ENCODE measurements around the gene SMG1. TPM values are rescaled to one million over a fixed set of nuclear protein-coding genes. Genes with fewer than 3 reads are reported as not detected.
A peak's percentile ranks its signal among the peaks of the same experiment; 100 is the strongest.

SMG1 gene
- total and polyA plus RNA-seq, 2 donors (not counting 1 experiment from before 2014, with no cell fraction given) = 30.1 to 101 TPM

GRCh38 chr16:18936727-18937340, 10.6 kb upstream of the SMG1 start:
- no peaks in the 10 kb centered on the region for H3K27me3 ChIP-seq (ENCODE audit: control insufficient read depth, insufficient read depth, low read length)
- no peaks in the 10 kb centered on the region for H3K79me2 ChIP-seq (ENCODE audit: control insufficient read depth, insufficient read depth, low read length)
- no peak overlapping the region for H3K27ac ChIP-seq (ENCODE audit: insufficient read depth, low read length)
- no peak for DNase-seq (ENCODE audit: low read depth in 2 of 2)
- H3K36me3 ChIP-seq (ENCODE audit: control insufficient read depth, insufficient read depth, low read length) = no peaks in the 10 kb centered on the region
- H2AFZ ChIP-seq (ENCODE audit: low read length) = no peak overlapping the region
- H3K9ac ChIP-seq (ENCODE audit: insufficient read depth, low read length) = no peak overlapping the region
- no peak overlapping the region for H3K4me2 ChIP-seq (ENCODE audit: extremely low read depth, insufficient read depth, low read length)
- no peak overlapping the region for H3K4me3 ChIP-seq (replicated peaks in 1 of 4; ENCODE audit: control extremely low read depth in 1 of 4, insufficient read depth in 1 of 4, low read depth in 3 of 4, low read length in 4 of 4)
- H3K9me3 ChIP-seq (ENCODE audit: control insufficient read depth, insufficient read depth, low read depth, low read length) = no peaks in the 10 kb centered on the region
- TF ChIP-seq EZH2 (IDR thresholded peaks at IDR 0.05; ENCODE audit: low read length, missing control alignments) = no peak
- H4K20me1 ChIP-seq (ENCODE audit: control insufficient read depth, extremely low read depth, insufficient read depth, low read length) = no peaks in the 10 kb centered on the region
- H3K4me1 ChIP-seq (ENCODE audit: control insufficient read depth, extremely low read depth, insufficient read depth, low read length) = no peaks in the 10 kb centered on the region

GRCh38 chr16:18933501-18933900, 7.3 kb upstream of the SMG1 start:
- H3K36me3 ChIP-seq (ENCODE audit: control insufficient read depth, insufficient read depth, low read length) = no peaks in the 10 kb centered on the region
- H3K4me1 ChIP-seq (ENCODE audit: control insufficient read depth, extremely low read depth, insufficient read depth, low read length) = no peaks in the 10 kb centered on the region
- TF ChIP-seq CTCF (conservative IDR thresholded peaks at IDR 0.05 in 1 of 2, IDR thresholded peaks at IDR 0.05 in 1 of 2; ENCODE audit: low read depth in 1 of 2, low read length in 2 of 2) (no peak), EZH2 (IDR thresholded peaks at IDR 0.05; ENCODE audit: low read length, missing control alignments) (no peak)
- H3K27ac ChIP-seq (ENCODE audit: insufficient read depth, low read length) = no peak overlapping the region
- H3K27me3 ChIP-seq (ENCODE audit: control insufficient read depth, insufficient read depth, low read length) = no peaks in the 10 kb centered on the region
- H3K4me2 ChIP-seq (ENCODE audit: extremely low read depth, insufficient read depth, low read length) = no peak overlapping the region
- no peak overlapping the region for H3K9ac ChIP-seq (ENCODE audit: insufficient read depth, low read length)
- H3K79me2 ChIP-seq (ENCODE audit: control insufficient read depth, insufficient read depth, low read length) = no peaks in the 10 kb centered on the region
- no peaks in the 10 kb centered on the region for H4K20me1 ChIP-seq (ENCODE audit: control insufficient read depth, extremely low read depth, insufficient read depth, low read length)
- H3K4me3 ChIP-seq (replicated peaks in 1 of 4; ENCODE audit: control extremely low read depth in 1 of 4, insufficient read depth in 1 of 4, low read depth in 3 of 4, low read length in 4 of 4) = no peak overlapping the region
- no peak overlapping the region for H2AFZ ChIP-seq (ENCODE audit: low read length)
- no peaks in the 10 kb centered on the region for H3K9me3 ChIP-seq (ENCODE audit: control insufficient read depth, insufficient read depth, low read depth, low read length)
- no peak for DNase-seq (ENCODE audit: low read depth in 2 of 2)

DNA sequence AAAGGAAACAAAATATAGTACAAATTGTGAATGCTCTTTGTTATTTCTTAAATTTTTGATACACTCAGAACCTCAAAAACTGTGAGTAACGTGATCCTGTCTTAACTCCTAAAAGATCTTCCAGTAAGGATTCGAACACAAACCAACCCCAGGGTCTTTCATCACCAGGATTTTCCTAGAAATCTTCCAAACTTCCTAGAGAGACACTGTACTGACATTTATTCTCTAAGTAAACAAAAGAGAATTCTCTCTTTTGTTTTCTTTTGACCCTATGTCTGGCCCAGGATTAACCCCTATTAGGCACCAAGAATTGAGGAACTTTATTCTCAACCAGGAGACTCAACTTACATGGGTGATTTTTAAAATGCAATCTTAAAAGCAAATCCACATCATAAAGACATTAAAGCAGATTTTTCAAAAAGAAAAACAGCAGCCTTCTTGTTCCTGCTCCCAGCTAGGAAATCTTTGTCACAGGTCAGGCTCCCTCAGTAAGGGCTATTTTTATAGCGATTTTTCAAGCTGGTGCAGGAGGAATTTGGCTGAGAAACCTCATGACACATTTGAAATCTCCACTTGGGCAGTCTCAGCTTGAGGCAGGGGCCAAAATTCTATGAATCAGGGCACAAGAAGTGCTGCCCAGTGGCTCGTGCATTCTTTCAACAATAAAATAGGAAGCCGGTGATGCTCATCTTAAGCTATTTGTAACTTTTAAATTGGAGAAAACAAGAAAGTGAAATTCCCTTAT, 6.2 kb upstream of the SMG1 start:
- Histone ChIP-seq H2AFZ (ENCODE audit: low read length) (no peak overlapping the region), H3K4me1 (ENCODE audit: control insufficient read depth, extremely low read depth, insufficient read depth, low read length) (no peaks in the 10 kb centered on the region), H3K9ac (ENCODE audit: insufficient read depth, low read length) (no peak overlapping the region), H3K27ac (ENCODE audit: insufficient read depth, low read length) (no peak overlapping the region), H4K20me1 (ENCODE audit: control insufficient read depth, extremely low read depth, insufficient read depth, low read length) (no peaks in the 10 kb centered on the region), H3K4me2 (ENCODE audit: extremely low read depth, insufficient read depth, low read length) (no peak overlapping the region), H3K27me3 (ENCODE audit: control insufficient read depth, insufficient read depth, low read length) (no peaks in the 10 kb centered on the region), H3K36me3 (ENCODE audit: control insufficient read depth, insufficient read depth, low read length) (no peaks in the 10 kb centered on the region), H3K9me3 (ENCODE audit: control insufficient read depth, insufficient read depth, low read depth, low read length) (no peaks in the 10 kb centered on the region), H3K4me3 (replicated peaks in 1 of 4; ENCODE audit: control extremely low read depth in 1 of 4, insufficient read depth in 1 of 4, low read depth in 3 of 4, low read length in 4 of 4) (no peak overlapping the region), H3K79me2 (ENCODE audit: control insufficient read depth, insufficient read depth, low read length) (no peaks in the 10 kb centered on the region)
- TF ChIP-seq CTCF (conservative IDR thresholded peaks at IDR 0.05 in 1 of 2, IDR thresholded peaks at IDR 0.05 in 1 of 2; ENCODE audit: low read depth in 1 of 2, low read length in 2 of 2) (no peak), EZH2 (IDR thresholded peaks at IDR 0.05; ENCODE audit: low read length, missing control alignments) (no peak)
- DNase-seq (ENCODE audit: low read depth in 2 of 2) = peak; percentile 9 to 74
